Bronchial epithelial cell (primary cell): ENCODE results near the gene PURA. TPM values are rescaled to one million over a fixed set of nuclear protein-coding genes. Genes with fewer than 3 reads are reported as not detected.

Experiments
- DNase-seq: peaks from one replicate; pipeline ENCODE4 v3.0.0-alpha.2; 2010; ENCODE audit warnings: low read depth
- FAIRE-seq: peaks from 2 replicates; lab custom pipeline; 2011; peaks lifted over from hg19 to GRCh38; lab: Jason Lieb, UNC
- H3K27me3 ChIP-seq: 2 replicates; pipeline ENCODE4 v1.5.1; 2011; ENCODE audit warnings: low read length; ENCODE audit not compliant: control insufficient read depth, insufficient read depth
- H3K36me3 ChIP-seq: 2 replicates; pipeline ENCODE4 v1.5.1; 2011; ENCODE audit warnings: low read length; ENCODE audit not compliant: control insufficient read depth, insufficient read depth
- H3K4me3 ChIP-seq: 2 replicates; pipeline ENCODE4 v1.5.1; 2011; ENCODE audit warnings: mild to moderate bottlenecking, low read depth, low read length, control low read depth
- total RNA-seq: library from RNA; depleted of rRNA; stranded (reverse); fragments of >200 nt; gene quantifications from 2 replicates; pipeline ENCODE4 v1.2.1, GENCODE V29; 2014
- TF ChIP-seq, protein P1 (sequence below): IDR thresholded peaks from 2 replicates; pipeline ENCODE4 v1.5.1; 2011; ENCODE audit warnings: mild to moderate bottlenecking, moderate library complexity, low read length, control low read depth, inconsistent platforms; ENCODE audit not compliant: insufficient read depth, severe bottlenecking

The PURA gene
- total RNA-seq, 1 donor from 2014 or later: 6.6 TPM

DNA sequence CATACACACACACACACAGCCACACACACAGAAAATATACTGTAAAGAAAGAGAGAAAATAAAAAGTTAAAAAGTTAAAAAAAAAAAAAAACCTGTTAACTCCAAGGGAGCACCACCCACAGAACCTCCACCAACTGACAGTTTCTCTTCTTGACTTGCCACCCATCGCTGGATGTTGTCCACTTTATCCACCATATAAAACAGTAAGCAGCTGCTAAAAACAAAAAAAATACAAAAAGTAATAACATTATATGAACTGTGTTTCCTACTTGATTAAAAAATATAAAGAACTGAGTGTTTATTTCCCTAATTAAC, 1.2 kb downstream of the PURA start:
- TF ChIP-seq, protein P1, sequence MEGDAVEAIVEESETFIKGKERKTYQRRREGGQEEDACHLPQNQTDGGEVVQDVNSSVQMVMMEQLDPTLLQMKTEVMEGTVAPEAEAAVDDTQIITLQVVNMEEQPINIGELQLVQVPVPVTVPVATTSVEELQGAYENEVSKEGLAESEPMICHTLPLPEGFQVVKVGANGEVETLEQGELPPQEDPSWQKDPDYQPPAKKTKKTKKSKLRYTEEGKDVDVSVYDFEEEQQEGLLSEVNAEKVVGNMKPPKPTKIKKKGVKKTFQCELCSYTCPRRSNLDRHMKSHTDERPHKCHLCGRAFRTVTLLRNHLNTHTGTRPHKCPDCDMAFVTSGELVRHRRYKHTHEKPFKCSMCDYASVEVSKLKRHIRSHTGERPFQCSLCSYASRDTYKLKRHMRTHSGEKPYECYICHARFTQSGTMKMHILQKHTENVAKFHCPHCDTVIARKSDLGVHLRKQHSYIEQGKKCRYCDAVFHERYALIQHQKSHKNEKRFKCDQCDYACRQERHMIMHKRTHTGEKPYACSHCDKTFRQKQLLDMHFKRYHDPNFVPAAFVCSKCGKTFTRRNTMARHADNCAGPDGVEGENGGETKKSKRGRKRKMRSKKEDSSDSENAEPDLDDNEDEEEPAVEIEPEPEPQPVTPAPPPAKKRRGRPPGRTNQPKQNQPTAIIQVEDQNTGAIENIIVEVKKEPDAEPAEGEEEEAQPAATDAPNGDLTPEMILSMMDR: no peak
- Histone ChIP-seq H3K4me3 (peak overlapping the region; percentile 77), H3K27me3 (no peaks in the 10 kb centered on the region), H3K36me3 (peaks cover 2% of the 10 kb centered on the region)
- DNase-seq (no peak), FAIRE-seq (no peak)

DNA sequence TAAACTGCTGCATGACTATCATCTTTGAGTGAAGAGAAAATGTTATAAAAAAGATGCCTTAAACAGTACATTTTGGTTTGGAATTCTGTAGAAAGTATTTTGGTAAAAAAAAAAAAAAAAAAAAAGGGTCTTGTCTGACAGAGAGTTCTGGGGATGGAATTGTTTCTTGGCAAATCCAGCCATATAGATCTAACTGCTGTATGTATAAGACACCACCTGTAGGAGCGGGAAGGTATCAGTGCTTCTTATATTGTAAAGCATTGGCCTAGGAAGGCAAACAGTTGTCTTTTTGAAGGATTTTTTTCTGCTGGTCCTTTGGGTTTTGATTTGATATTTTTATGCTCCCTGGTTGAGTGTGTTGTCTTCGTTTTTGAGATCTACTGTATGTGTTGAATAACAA, 2.8 kb downstream of the PURA start:
- FAIRE-seq: no peak
- no peak overlapping the region for H3K4me3 ChIP-seq

DNA sequence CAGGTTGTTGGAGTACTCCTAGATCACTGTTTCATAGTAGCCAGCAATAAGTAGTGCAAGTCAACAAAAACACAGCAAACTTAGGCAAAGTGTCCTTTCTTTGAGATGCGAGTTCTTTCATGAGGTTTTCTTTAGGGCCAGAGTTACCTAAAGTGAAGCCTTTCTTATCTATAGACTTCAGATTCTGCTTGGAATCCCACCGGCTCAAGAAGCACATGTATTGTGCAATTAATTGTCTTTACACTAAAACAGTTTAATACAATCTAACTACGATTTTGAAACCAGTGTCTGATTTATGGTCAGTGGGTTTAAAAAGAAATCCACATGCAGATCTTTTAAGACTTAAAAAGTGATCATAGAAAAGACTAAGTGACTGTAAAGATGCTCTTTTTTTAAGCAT, 3.6 kb downstream of the PURA start:
- Histone ChIP-seq H3K4me3 (no peak overlapping the region), H3K27me3 (no peaks in the 10 kb centered on the region), H3K36me3 (peaks cover 2% of the 10 kb centered on the region)
- DNase-seq: no peak
- TF ChIP-seq, protein P1: no peak
- no peak for FAIRE-seq

More for the DNA sequence above, 2.8 kb downstream of the PURA start:
- no peak for DNase-seq
- peaks cover 2% of the 10 kb centered on the region for H3K36me3 ChIP-seq
- TF ChIP-seq, protein P1: peak; percentile 17
- H3K27me3 ChIP-seq: no peaks in the 10 kb centered on the region

DNA sequence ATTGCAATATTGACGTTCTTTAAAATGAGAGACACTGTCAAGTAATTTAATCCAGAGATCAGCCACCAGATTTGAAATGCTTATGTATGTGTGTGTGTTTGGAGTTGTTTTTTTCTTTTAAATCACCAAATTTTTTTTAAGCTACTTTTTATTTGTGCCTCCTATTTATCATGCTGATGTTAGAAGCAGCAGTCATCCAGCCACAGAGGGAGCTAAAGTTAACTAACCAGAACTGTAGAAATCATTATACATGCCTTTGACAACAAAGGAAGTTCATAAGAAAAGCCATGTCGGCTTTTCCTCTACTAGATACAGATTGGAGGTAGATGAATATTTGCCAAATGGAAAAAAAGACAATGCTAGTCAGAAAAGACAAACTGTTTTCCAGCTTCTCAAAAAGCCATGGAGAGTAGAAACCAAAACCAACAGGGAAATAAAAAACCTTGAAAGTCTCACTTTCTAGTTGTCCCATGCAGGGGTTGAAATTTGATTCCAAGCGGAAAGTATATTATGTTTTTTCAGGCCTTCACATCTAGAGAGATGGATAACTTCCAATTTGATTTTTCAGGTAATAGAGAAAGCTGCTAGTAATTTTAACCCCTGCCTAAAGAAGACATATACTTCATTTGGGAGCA, 4.5 kb downstream of the PURA start:
- no peaks in the 10 kb centered on the region for H3K27me3 ChIP-seq
- H3K4me3 ChIP-seq: no peak overlapping the region
- TF ChIP-seq, protein P1: no peak
- DNase-seq: no peak
- FAIRE-seq: no peak
- peaks cover 2% of the 10 kb centered on the region for H3K36me3 ChIP-seq

DNA sequence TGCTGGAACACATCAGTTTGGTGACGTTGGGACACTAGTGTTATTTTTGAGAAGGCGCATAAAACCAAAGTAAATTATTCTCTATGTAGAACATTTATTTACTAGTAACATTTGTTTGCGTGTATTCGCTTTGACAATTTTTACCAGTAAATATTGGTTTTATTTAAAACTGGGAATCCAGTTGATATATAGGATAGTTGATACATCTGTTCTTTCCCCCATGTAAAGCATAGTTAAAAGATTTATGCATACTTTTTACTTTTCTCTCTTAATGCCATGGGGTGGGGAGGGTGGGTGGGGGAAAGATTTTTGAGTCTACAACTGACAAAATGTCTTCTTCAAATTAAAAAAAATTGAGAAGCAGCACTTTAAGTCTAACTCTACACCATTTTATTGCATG, 11.7 kb downstream of the PURA start, which contains the start of gene IGIP:
TSS of gene IGIP (plus strand) at position 301 of the 400 bp plus-strand sequence. CDS start 2,540 bp downstream, outside the sequence.
- FAIRE-seq (no peak), DNase-seq (no peak)
- TF ChIP-seq, protein P1: no peak
- H3K36me3 ChIP-seq: no peaks in the 10 kb centered on the region
- no peak within 1 kb of the TSS for H3K4me3 ChIP-seq
- no peaks in the 10 kb centered on the region for H3K27me3 ChIP-seq

DNA sequence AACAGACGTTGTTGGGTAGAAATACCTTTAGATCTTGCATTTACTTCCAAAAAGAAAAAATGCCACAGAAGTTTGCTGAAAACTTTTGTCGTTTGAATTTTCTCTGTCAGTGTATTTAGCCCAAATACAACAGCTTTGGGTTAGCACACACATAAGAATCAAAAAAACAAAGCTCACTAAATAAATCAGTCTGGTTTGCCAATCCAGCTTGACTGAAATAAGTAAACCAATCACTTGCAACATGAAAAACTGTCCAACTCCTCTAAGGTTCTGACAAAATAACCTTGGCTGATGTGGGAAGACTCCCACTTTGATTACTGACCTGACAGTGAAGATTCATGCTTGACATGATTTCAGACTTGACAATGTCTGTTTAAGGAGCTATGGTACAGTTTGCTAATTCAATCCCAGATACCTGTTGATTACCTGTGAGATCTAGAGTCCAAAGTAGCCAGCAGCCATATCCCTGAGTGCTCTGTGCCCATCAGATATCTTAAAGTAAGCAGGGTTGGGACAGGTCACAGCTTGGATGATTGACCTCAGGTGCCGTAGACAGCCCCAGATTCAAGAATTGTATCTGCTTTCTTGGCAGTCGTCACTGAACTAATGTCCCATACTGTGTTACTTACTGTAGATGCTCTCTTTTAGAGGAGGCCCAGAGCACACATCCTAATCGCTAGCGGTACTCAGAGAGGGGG, 12.6 kb downstream of the PURA start:
- DNase-seq (no peak), FAIRE-seq (peak; percentile 90)
- Histone ChIP-seq H3K36me3 (no peaks in the 10 kb centered on the region), H3K27me3 (no peaks in the 10 kb centered on the region), H3K4me3 (no peak overlapping the region)
- TF ChIP-seq, protein P1: no peak
